Lung (tissue), 12 donors: ENCODE data around the gene TP53INP2. TPM values are rescaled to one million over a fixed set of nuclear protein-coding genes. Genes with fewer than 3 reads are reported as not detected.

Experiments used
- ATAC-seq: fragments of 200-7000 bp; cut with Tn5 transposase; one replicate; pipeline ENCODE4 v1.9.1; 2020; ENCODE audit warnings: moderate number of reproducible peaks; ENCODE audit not compliant: insufficient read depth, low FRiP score
- DNase-seq, 3 donors: peaks; one replicate each; pipeline ENCODE4 v3.0.0-alpha.2; 2013 to 2017
- H3K27ac ChIP-seq, 2 donors: one replicate each; pipeline ENCODE4 v1.5.1; 2013; ENCODE audit warnings: mild to moderate bottlenecking in 2 of 2, moderate library complexity in 2 of 2, control low read depth in 1 of 2, inconsistent platforms in 1 of 2, low read depth in 1 of 2, low read length in 1 of 2
- H3K27me3 ChIP-seq, 3 donors: one replicate each; pipeline ENCODE4 v1.5.1; 2013; ENCODE audit warnings: low read length in 2 of 3; ENCODE audit not compliant: control insufficient read depth in 3 of 3, insufficient read depth in 3 of 3
- H3K36me3 ChIP-seq, 4 donors: one replicate each; pipeline ENCODE4 v1.5.1; 2013; ENCODE audit warnings: low read length in 4 of 4, mild to moderate bottlenecking in 1 of 4, moderate library complexity in 1 of 4; ENCODE audit not compliant: control insufficient read depth in 4 of 4, insufficient read depth in 4 of 4
- H3K4me1 ChIP-seq, 5 donors: one replicate each; pipeline ENCODE4 v1.5.1; 2013; ENCODE audit warnings: low read length in 5 of 5, mild to moderate bottlenecking in 2 of 5, moderate library complexity in 1 of 5; ENCODE audit not compliant: control insufficient read depth in 5 of 5, insufficient read depth in 5 of 5
- H3K4me3 ChIP-seq: one replicate; pipeline ENCODE4 v1.5.1; 2013; ENCODE audit warnings: mild to moderate bottlenecking, control low read depth, moderate library complexity
- H3K9ac ChIP-seq, 2 donors: one replicate each; pipeline ENCODE4 v1.5.1; 2013; ENCODE audit warnings: low read length in 2 of 2, control low read depth in 1 of 2; ENCODE audit not compliant: insufficient read depth in 1 of 2
- H3K9me3 ChIP-seq, 4 donors: one replicate each; pipeline ENCODE4 v1.5.1; 2013; ENCODE audit warnings: low read length in 3 of 4, mild to moderate bottlenecking in 1 of 4, moderate library complexity in 1 of 4; ENCODE audit not compliant: control insufficient read depth in 4 of 4, insufficient read depth in 3 of 4
- CTCF ChIP-seq: IDR thresholded peaks from 2 replicates; pipeline ENCODE4 v1.5.1; 2012; ENCODE audit warnings: mild to moderate bottlenecking; ENCODE audit errors: control extremely low read depth, extremely low read depth
- WGBS, 2 donors: extraction: QIAGEN DNeasy Blood & Tissue Kit; methylation state at CpG; one replicate each; pipeline ENCODE4 v1.1.7; 2013; 5-methylcytosine and 5-hydroxymethylcytosine counted together
- polyA plus RNA-seq, 2 donors: library from polyadenylated mRNA; stranded (reverse); fragments of 200-250 nt; gene quantifications; one replicate each; pipeline ENCODE4 v1.2.1, GENCODE V29; 2013
- total RNA-seq, 2 donors: library from RNA; depleted of rRNA in 1 of 2; stranded (reverse); fragments of >200 nt in 1 of 2; gene quantifications; one replicate each; pipeline ENCODE4 v1.2.1, GENCODE V29; 2014 to 2021
- donor health status: control.
- donor health status: control.
- donor health status: Bipolar disorder and iron deficiency.
- donor health status: healthy.
- donor health status: DM: yes; HTN: yes; CAD: no.

The TP53INP2 gene
- total and polyA plus RNA-seq, 4 donors = 5.8 to 19.5 (median 11.4) TPM

- DNase-seq = no peak
- TF ChIP-seq CTCF = no peak
- no peaks in the 10 kb centered on the region for H3K9me3 ChIP-seq
- no peak overlapping the region for H3K9ac ChIP-seq
- H3K36me3 ChIP-seq = peaks cover 3 to 33% (median 15%) of the 10 kb centered on the region in 4 donors
- no peak overlapping the region for H3K27ac ChIP-seq
- H3K27me3 ChIP-seq = no peaks in the 10 kb centered on the region
- 93 to 96% methylated on average over 1 of the region's 1 CpG for WGBS, 2 donors
- no peak for ATAC-seq
- H3K4me3 ChIP-seq = no peak overlapping the region
- peaks cover 0 to 12% (median 0%) of the 10 kb centered on the region in 5 donors for H3K4me1 ChIP-seq
Measured at GRCh38 chr20:34732523-34732922, 28.4 kb downstream of the TP53INP2 start.

- no peak for ATAC-seq
- H3K4me1 ChIP-seq = peaks cover 0 to 12% (median 0%) of the 10 kb centered on the region in 5 donors
- no peak for DNase-seq
- H3K27ac ChIP-seq = no peak overlapping the region
- no peak for TF ChIP-seq CTCF
- peaks cover 10 to 26% (median 19%) of the 10 kb centered on the region in 4 donors for H3K36me3 ChIP-seq
- H3K9me3 ChIP-seq = no peaks in the 10 kb centered on the region
- WGBS, 2 donors = 83 to 85% methylated on average over 6 of the region's 6 CpGs
- no peaks in the 10 kb centered on the region for H3K27me3 ChIP-seq
- no peak overlapping the region for H3K4me3 ChIP-seq
- no peak overlapping the region for H3K9ac ChIP-seq
Measured at GRCh38 chr20:34736106-34736735, 32.1 kb downstream of the TP53INP2 start.

DNA sequence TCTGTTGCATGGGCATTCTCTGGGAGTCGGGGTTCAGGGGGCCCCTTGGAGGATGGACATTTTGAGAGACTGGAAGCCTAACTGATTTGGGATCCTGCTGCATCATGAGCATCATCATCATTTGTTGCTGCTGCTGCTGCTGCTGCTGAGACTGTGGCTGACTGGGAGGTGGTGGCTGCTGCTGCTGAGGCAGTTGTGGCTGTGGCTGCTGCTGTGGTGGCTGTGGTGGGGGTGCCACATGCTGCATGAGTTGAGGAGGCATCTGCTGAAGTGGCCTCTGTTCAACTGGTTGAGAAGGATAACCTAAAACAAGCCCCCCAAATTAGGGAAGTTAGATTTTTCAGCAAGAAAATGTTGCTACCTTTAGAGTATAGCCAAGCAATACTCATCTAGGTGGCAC is 38.9 kb downstream of the TP53INP2 start:
- no peak for DNase-seq
- H3K9me3 ChIP-seq = peaks cover 0 to 2% (median 0%) of the 10 kb centered on the region in 4 donors
- no peaks in the 10 kb centered on the region for H3K27me3 ChIP-seq
- no peak overlapping the region for H3K27ac ChIP-seq
- H3K4me1 ChIP-seq = no peaks in the 10 kb centered on the region
- H3K4me3 ChIP-seq = no peak overlapping the region
- ATAC-seq = no peak
- H3K9ac ChIP-seq = no peak overlapping the region
- TF ChIP-seq CTCF = no peak
- 87 to 100% methylated on average over 1 of the region's 1 CpG for WGBS, 2 donors
- H3K36me3 ChIP-seq = peaks cover 28 to 39% (median 35%) of the 10 kb centered on the region in 4 donors

- H3K36me3 ChIP-seq = peaks cover 30 to 37% (median 33%) of the 10 kb centered on the region in 4 donors
- no peak for TF ChIP-seq CTCF
- 90 to 94% methylated on average over 3 of the region's 3 CpGs for WGBS, 2 donors
Measured at GRCh38 chr20:34744340-34744739, 40.2 kb downstream of the TP53INP2 start.

More at GRCh38 chr20:34744340-34744739, 40.2 kb downstream of the TP53INP2 start:
- H3K9ac ChIP-seq = no peak overlapping the region
- H3K4me1 ChIP-seq = no peaks in the 10 kb centered on the region
- DNase-seq (no peak), ATAC-seq (no peak)
- no peak overlapping the region for H3K4me3 ChIP-seq
- no peaks in the 10 kb centered on the region for H3K27me3 ChIP-seq
- peaks cover 0 to 2% (median 0%) of the 10 kb centered on the region in 4 donors for H3K9me3 ChIP-seq
- H3K27ac ChIP-seq = no peak overlapping the region
